K562 (cell line): Measurements from ENCODE around the gene PIK3CD. TPM values are rescaled to one million over a fixed set of nuclear protein-coding genes. Genes with fewer than 3 reads are reported as not detected.

ENCODE experiments used
- ATAC-seq: fragments of 200-7000 bp; cut with Tn5 transposase; 3 replicates; pipeline ENCODE4 v1.9.1; 2020; ENCODE audit warnings: moderate library complexity
- BruUV-seq: library from RNA; stranded (reverse); fragments of 400-500 nt; replicated peaks from 2 replicates; lab custom pipeline; 2021; lab: Mats Ljungman, UMichigan
- CTCF ChIA-PET: fragments of 300-600 bp; formaldehyde crosslinking; extraction: SDS; loops from one replicate; lab custom pipeline; 2021; ENCODE audit warnings: low intra/inter-chr PET ratio; lab: Yijun Ruan, JAX
- POLR2A ChIA-PET: fragments of 300-600, 350-650 bp; sonication (Branson Sonifier 250); formaldehyde crosslinking; extraction: SDS; loops from one replicate; lab custom pipeline; 2021; ENCODE audit warnings: antibody characterized with exemption, inconsistent platforms; lab: Yijun Ruan, JAX
- DNase-seq, 4 experiments: peaks; one replicate each; pipeline versions ENCODE4 v3.0.0 to v3.0.0-alpha.2; 2011 to 2018; ENCODE audit warnings: low spot score in 3 of 4, mixed read lengths in 3 of 4; ENCODE audit errors: extremely low read depth in 1 of 4
- FAIRE-seq: peaks from 2 replicates; lab custom pipeline; 2011; peaks lifted over from hg19 to GRCh38; lab: Jason Lieb, UNC
- H2AFZ ChIP-seq: 2 replicates; pipeline ENCODE4 v1.6.0; 2011; ENCODE audit warnings: low read depth, low read length, control low read depth, inconsistent platforms
- H3K27ac ChIP-seq: fragments of 200-600 bp; 3 replicates; pipeline ENCODE4 v1.8.0; 2011; ENCODE audit warnings: low read depth, mild to moderate bottlenecking, control low read depth, inconsistent platforms, low read length, moderate library complexity, mixed read lengths; ENCODE audit errors: extremely low read depth
- H3K27me3 ChIP-seq, 2 experiments: fragments of 300-600 bp in 1 of 2; 2 replicates in 1 of 2; 3 replicates in 1 of 2; pipeline versions ENCODE4 v1.6.0 to v1.8.0; 2011; ENCODE audit warnings: inconsistent platforms in 2 of 2, low read length in 2 of 2, mild to moderate bottlenecking in 1 of 2, mixed read lengths in 1 of 2, moderate library complexity in 1 of 2; ENCODE audit not compliant: control insufficient read depth in 2 of 2, insufficient read depth in 2 of 2
- H3K36me3 ChIP-seq: fragments of 300-600 bp; 3 replicates; pipeline ENCODE4 v1.8.0; 2011; ENCODE audit warnings: mild to moderate bottlenecking, low read length, inconsistent platforms; ENCODE audit not compliant: control insufficient read depth, insufficient read depth
- H3K4me1 ChIP-seq, 2 experiments: fragments of 200-600 bp in 1 of 2; replicated peaks in 1 of 2; 2 replicates in 1 of 2; 3 replicates in 1 of 2; pipeline versions ENCODE4 v1.5.1 to v1.8.0; 2011; ENCODE audit warnings: inconsistent platforms in 2 of 2, low read length in 2 of 2, mild to moderate bottlenecking in 1 of 2, mixed read lengths in 1 of 2, moderate library complexity in 1 of 2; ENCODE audit not compliant: control insufficient read depth in 2 of 2, insufficient read depth in 2 of 2
- H3K4me2 ChIP-seq: 2 replicates; pipeline ENCODE4 v1.6.1; 2011; ENCODE audit warnings: low read length, control low read depth, inconsistent platforms, mixed read lengths; ENCODE audit not compliant: insufficient read depth
- H3K4me3 ChIP-seq: fragments of 200-600 bp; sonication (generic), shearing (Covaris generic); 2 replicates; pipeline ENCODE4 v1.5.1; 2016; ENCODE audit warnings: control low read depth, inconsistent platforms
- H3K79me2 ChIP-seq: fragments of 200-600 bp; 3 replicates; pipeline ENCODE4 v1.8.0; 2011; ENCODE audit warnings: low read length, inconsistent platforms; ENCODE audit not compliant: control insufficient read depth, insufficient read depth
- H3K9ac ChIP-seq, 2 experiments: 2 replicates each; pipeline versions ENCODE4 v1.6.0 to v1.6.1; 2011; ENCODE audit warnings: low read depth in 2 of 2, low read length in 2 of 2, control low read depth in 1 of 2, inconsistent platforms in 1 of 2, mild to moderate bottlenecking in 1 of 2, mixed read lengths in 1 of 2; ENCODE audit not compliant: insufficient read depth in 1 of 2
- H3K9me1 ChIP-seq: one replicate; pipeline ENCODE4 v1.6.0; 2011; ENCODE audit warnings: inconsistent platforms, mild to moderate bottlenecking, low read length, moderate library complexity; ENCODE audit not compliant: control insufficient read depth, insufficient read depth
- H3K9me3 ChIP-seq: replicated peaks from 2 replicates; pipeline ENCODE4 v1.5.1; 2011; ENCODE audit warnings: low read depth, low read length, inconsistent platforms; ENCODE audit not compliant: control insufficient read depth, insufficient read depth
- H4K20me1 ChIP-seq: replicated peaks from 2 replicates; pipeline ENCODE4 v1.6.1; 2011; ENCODE audit warnings: low read length, inconsistent platforms, mixed read lengths; ENCODE audit not compliant: control insufficient read depth, insufficient read depth
- CXXC5 ChIP-seq: fragments of 250-450 bp; sonication (Bioruptor Pico); IDR thresholded peaks from 2 replicates; pipeline ENCODE4 v1.8.0; 2022; ENCODE audit warnings: inconsistent platforms, mild to moderate bottlenecking, moderate library complexity
- E2F3 ChIP-seq: fragments of 250-450 bp; sonication (Bioruptor Pico); IDR thresholded peaks from 2 replicates; pipeline ENCODE4 v1.4.0; 2020; ENCODE audit warnings: mild to moderate bottlenecking
- FOXJ2 ChIP-seq: fragments of 200-800 bp; sonication (Bioruptor generic); IDR thresholded peaks from 2 replicates; pipeline ENCODE4 v1.6.1; 2016; ENCODE audit warnings: missing genetic modification characterization, missing compliant biosample characterization
- MGA ChIP-seq: fragments of 450-650 bp; IDR thresholded peaks from 2 replicates; pipeline ENCODE4 v1.6.1; 2016; ENCODE audit warnings: mild to moderate bottlenecking, moderate library complexity
- SMAD4 ChIP-seq: fragments of 250-450 bp; sonication (Bioruptor Pico); conservative IDR thresholded peaks from 2 replicates; pipeline ENCODE4 v1.8.0; 2021; ENCODE audit warnings: inconsistent platforms, mild to moderate bottlenecking, moderate library complexity
- ZBTB26 ChIP-seq: fragments of 450-650 bp; formaldehyde crosslinking; IDR thresholded peaks from 2 replicates; pipeline ENCODE4 v1.4.0; 2022; ENCODE audit warnings: missing genetic modification characterization
- ZBTB34 ChIP-seq: fragments of 250-450 bp; sonication (Bioruptor Pico); IDR thresholded peaks from 2 replicates; pipeline ENCODE4 v1.8.0; 2021; ENCODE audit warnings: mild to moderate bottlenecking, moderate library complexity
- ZNF354B ChIP-seq: fragments of 250-450 bp; sonication (Bioruptor Pico); IDR thresholded peaks from 2 replicates; pipeline ENCODE4 v1.4.0; 2020
- WGBS: fragments of 100-300 bp; shearing (Covaris generic); methylation state at CpG from one replicate; pipeline ENCODE4 v1.1.6; 2016; ENCODE audit warnings: low coverage, mixed read lengths; ENCODE audit not compliant: insufficient coverage; ENCODE audit errors: missing lambda C conversion rate; 5-methylcytosine and 5-hydroxymethylcytosine counted together
- in situ Hi-C: fragments of 300-500 bp; cut with MboI; formaldehyde crosslinking; loops from 4 replicates; pipeline ENCODE4 v1.15.0; 2018; ENCODE audit warnings: inconsistent platforms, mixed read lengths
- intact Hi-C: fragments of 100-400 bp; cut with micrococcal nuclease; formaldehyde crosslinking; loops from 2 replicates; pipeline ENCODE4 v1.14.2; 2022
- polyA plus RNA-seq, 8 experiments: library from polyadenylated mRNA; depleted of rRNA in 4 of 8; stranded (reverse) in 5 of 8; unstranded in 3 of 8; fragments of >200 nt; fragmentation: Nextera tagmentation in 2 of 8; fragmentation: Illumina TruSeq in 1 of 8; extraction: Ambion mirVana in 2 of 8; extraction: Trizol in 1 of 8; gene quantifications; 2 replicates each; pipeline versions ENCODE4 v1.2.1 to v1.2.3, GENCODE V29; 2011 to 2014; ENCODE audit warnings: inconsistent platforms in 1 of 8, missing spikeins in 1 of 8
- total RNA-seq, 7 experiments: library from RNA; depleted of rRNA in 6 of 7; stranded (reverse); fragments of >200 nt in 6 of 7; fragmentation: Illumina TruSeq in 2 of 7; extraction: Trizol in 2 of 7; gene quantifications; 2 replicates each; pipeline versions ENCODE4 v1.2.1 to v1.2.3, GENCODE V29; 2011 to 2021; ENCODE audit warnings: low replicate concordance in 1 of 7

The PIK3CD gene
- total and polyA plus RNA-seq, 9 of the 15 experiments (the other 6 are each of a cell fraction or from before 2014, with no cell fraction given) = 1.8 to 20.8 (median 7.2) TPM

GRCh38 chr1:9753121-9753531, 101.6 kb downstream of the PIK3CD start:
- Histone ChIP-seq H3K4me3 (no peak overlapping the region), H3K36me3 (peaks cover 13% of the 10 kb centered on the region; the same call in 1 of the 3 replicates), H4K20me1 (no peaks in the 10 kb centered on the region), H3K27ac (0 out of 3 replicates have a peak overlapping the region, but pooled peaks have one; percentile 19), H3K9me3 (no peaks in the 10 kb centered on the region), H3K9me1 (no peaks in the 10 kb centered on the region), H3K9ac (peak overlapping the region in 1 of 2 experiments; percentile 82; a peak in 2 of 4 replicates), H3K4me1 (peaks cover 7 to 8% of the 10 kb centered on the region in 2 experiments; a peak in 3 of 5 replicates), H3K79me2 (no peaks in the 10 kb centered on the region), H3K27me3 (no peaks in the 10 kb centered on the region), H2AFZ (peak overlapping the region; percentile 88), H3K4me2 (peak overlapping the region; percentile 59)
- in situ Hi-C loops (loop anchor here (10.0 kb wide), 1 partner anchor 1178 kb away; no protein-coding TSS in a partner anchor), intact Hi-C loops (no loop called here)
- DNase-seq (peak in 2 of 4 experiments; percentile 30 to 71), FAIRE-seq (peak; percentile 56), ATAC-seq (peak; percentile 90)
- WGBS = 14% methylated on average over 11 of the region's 12 CpGs
- no TSS peak for BruUV-seq
- ChIA-PET CTCF (no interaction called here), POLR2A (interaction anchor here (0.7 to 1.3 kb wide), 3 partner anchors 9 to 115 kb away, joined by 3 to 7 read pairs (median 3); no protein-coding TSS in a partner anchor)
- TF ChIP-seq ZBTB34 (CRISPR knock-in tag) (no peak), SMAD4 (no peak), ZBTB26 (CRISPR knock-in tag) (no peak), CXXC5 (no peak), ZNF354B (CRISPR knock-in tag) (no peak), E2F3 (CRISPR knock-in tag) (no peak), FOXJ2 (no peak), MGA (peak; percentile 34; the same call in 1 of the 2 replicates)
